ENCODE results near the gene AGAP1.

Gene AGAP1

GRCh38 chr2:235746257-235746934 lies 252.6 kb downstream of the AGAP1 start:
- peak; percentile 57 for DNase-seq (ENCODE audit: low read depth)
- no peak overlapping the region for H3K4me3 ChIP-seq (ENCODE audit: low read depth, low read length)
- peak; percentile 53 for TF ChIP-seq CTCF (IDR thresholded peaks at IDR 0.05; ENCODE audit: insufficient read depth, low read depth, low read length, missing control alignments)

GRCh38 chr2:235747001-235747785 lies 253.3 kb downstream of the AGAP1 start:
- no peak overlapping the region for H3K4me3 ChIP-seq (ENCODE audit: low read depth, low read length)
- DNase-seq (ENCODE audit: low read depth): no peak
- no peak for TF ChIP-seq CTCF (IDR thresholded peaks at IDR 0.05; ENCODE audit: insufficient read depth, low read depth, low read length, missing control alignments)

- no peak overlapping the region for H3K4me3 ChIP-seq (ENCODE audit: low read depth, low read length)
- no peak for DNase-seq (ENCODE audit: low read depth)
- TF ChIP-seq CTCF (IDR thresholded peaks at IDR 0.05; ENCODE audit: insufficient read depth, low read depth, low read length, missing control alignments): no peak
Measured at GRCh38 chr2:235747786-235748091, 253.9 kb downstream of the AGAP1 start.

GRCh38 chr2:235749121-235749770 lies 255.4 kb downstream of the AGAP1 start:
- no peak overlapping the region for H3K4me3 ChIP-seq (ENCODE audit: low read depth, low read length)
- TF ChIP-seq CTCF (IDR thresholded peaks at IDR 0.05; ENCODE audit: insufficient read depth, low read depth, low read length, missing control alignments): no peak
- no peak for DNase-seq (ENCODE audit: low read depth)

GRCh38 chr2:235749771-235750160 lies 255.9 kb downstream of the AGAP1 start:
- no peak for DNase-seq (ENCODE audit: low read depth)
- H3K4me3 ChIP-seq (ENCODE audit: low read depth, low read length): no peak overlapping the region
- TF ChIP-seq CTCF (IDR thresholded peaks at IDR 0.05; ENCODE audit: insufficient read depth, low read depth, low read length, missing control alignments): no peak

- no peak for TF ChIP-seq CTCF (IDR thresholded peaks at IDR 0.05; ENCODE audit: insufficient read depth, low read depth, low read length, missing control alignments)
- no peak for DNase-seq (ENCODE audit: low read depth)
- H3K4me3 ChIP-seq (ENCODE audit: low read depth, low read length): no peak overlapping the region
Measured at GRCh38 chr2:235752846-235753245, 259.0 kb downstream of the AGAP1 start.

Measured in GM12865 (cell line).